HG03432 (cell line): Measurements from ENCODE around the gene LGSN.
"Not testable (repeated sequence)": the region's sequence is repeated elsewhere in the genome, so short reads cannot be mapped to it uniquely, and the experiment has no call there.

Experiments used
- ATAC-seq: cut with Tn5 transposase; IDR thresholded peaks from one replicate; pipeline ENCODE4 v1.9.1; 2021; ENCODE audit warnings: mild to moderate bottlenecking, moderate library complexity; ENCODE audit not compliant: unreplicated experiment

LGSN gene

GRCh38 chr6:63307581-63308246, 12.1 kb downstream of the LGSN start:
- peak; percentile 94 for ATAC-seq

DNA sequence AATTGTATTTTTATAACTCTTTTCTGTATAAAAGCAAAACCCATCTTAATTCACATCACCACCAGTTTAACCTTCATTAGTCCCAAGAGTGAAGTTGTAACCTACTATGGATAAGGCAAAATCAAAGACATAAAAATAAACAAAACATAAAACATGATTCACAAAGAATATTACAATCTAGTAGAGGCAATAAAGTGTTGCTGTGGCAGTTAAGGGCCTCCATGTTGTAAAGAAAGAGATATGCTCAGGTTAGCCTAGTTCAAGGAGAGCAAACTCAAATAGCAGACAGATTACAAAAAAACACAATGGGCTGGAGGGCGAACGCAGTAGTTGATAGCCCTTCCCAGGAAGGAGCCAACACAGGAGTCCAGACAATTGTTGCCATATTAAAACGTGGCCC, 13.4 kb downstream of the LGSN start:
- ATAC-seq = no peak

DNA sequence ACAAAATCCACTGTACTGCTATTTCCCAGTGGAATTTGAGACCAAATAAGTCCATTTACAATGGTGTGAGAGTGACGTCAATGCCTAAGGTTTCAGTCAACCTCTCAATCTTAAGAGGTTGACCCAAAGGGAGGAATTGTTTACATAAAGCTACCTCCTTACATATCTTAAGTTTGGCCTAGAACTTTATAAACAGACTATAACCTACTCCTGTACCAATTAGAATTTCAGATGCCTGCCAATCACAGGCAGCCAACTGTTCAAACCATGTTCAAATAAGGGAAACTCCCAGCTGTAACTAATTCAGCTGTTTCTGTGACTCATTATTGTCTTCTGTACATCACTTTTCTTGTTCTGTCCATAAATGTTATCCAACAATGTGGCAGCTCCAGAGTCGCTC, 14.5 kb downstream of the LGSN start:
- ATAC-seq = peak; percentile 35

GRCh38 chr6:63303476-63303875, 16.3 kb downstream of the LGSN start:
- ATAC-seq = no peak

GRCh38 chr6:63299667-63300066, 20.1 kb downstream of the LGSN start:
- no peak for ATAC-seq

GRCh38 chr6:63295553-63296194, 24.1 kb downstream of the LGSN start:
- ATAC-seq = no peak

- no peak for ATAC-seq
These were observed 29.2 kb downstream of the LGSN start for GRCh38 chr6:63290492-63291058.

- ATAC-seq = no peak
These were observed 30.4 kb downstream of the LGSN start for GRCh38 chr6:63289269-63289872.

- ATAC-seq = no peak
These were observed 39.1 kb downstream of the LGSN start for GRCh38 chr6:63280639-63281180.

DNA sequence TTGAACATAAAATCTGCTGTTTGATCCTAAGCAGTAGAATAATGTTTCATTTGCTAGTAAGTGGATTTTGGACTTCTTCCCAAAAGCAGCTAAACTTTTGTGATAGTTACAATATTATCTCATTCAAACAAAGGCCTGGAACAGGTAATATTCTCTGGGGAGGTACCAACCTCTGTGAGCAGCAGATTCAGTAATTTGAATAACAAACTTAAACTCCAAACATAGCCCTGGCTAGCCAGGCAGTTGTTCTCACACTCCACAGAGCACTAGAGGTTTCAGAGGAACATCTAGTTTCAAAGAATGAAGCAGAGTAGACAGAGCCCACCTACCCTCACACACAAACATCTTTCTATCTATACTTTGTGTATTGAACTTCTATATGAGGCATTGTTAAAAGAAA, 40.9 kb downstream of the LGSN start:
- no peak for ATAC-seq

DNA sequence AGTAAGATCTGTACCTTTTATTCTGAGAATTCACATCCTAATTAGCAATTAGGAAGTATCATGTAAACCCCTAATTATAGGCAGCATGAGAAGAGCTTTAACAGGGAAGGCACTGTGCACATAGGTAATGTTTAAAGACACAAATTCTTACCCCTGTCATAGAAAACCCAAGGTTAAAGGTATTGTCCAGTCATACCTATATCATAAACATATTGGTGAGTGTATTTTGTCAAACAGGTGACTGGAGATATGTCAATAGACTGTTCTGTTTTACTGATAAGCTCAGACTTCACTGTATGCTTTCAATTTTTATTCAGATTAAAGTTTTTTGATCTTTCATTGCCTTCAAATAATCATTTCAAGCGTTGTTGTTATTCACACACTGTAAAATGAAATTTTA, 43.8 kb downstream of the LGSN start:
- ATAC-seq = no peak

GRCh38 chr6:63274795-63275430, 44.9 kb downstream of the LGSN start:
- ATAC-seq = not testable (repeated sequence)

DNA sequence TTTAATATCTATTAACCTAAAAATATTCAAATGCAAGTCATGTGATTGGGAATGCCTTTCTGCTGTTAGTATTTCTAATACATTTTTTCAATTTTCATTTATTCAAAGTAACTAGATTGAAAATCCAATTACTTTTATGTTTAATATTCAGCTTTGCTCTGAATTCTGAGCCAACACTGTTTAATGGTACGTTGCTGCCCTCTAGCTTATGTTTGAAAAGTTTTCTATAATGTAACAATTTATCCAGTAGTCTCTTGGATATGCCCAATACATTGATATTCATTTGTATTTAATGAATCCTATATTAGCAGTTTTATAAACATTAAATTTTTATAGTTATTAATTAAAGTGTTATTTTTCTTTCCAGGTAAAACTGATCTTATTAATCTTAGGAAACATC, 47.4 kb downstream of the LGSN start:
- no peak for ATAC-seq

- ATAC-seq = peak; percentile 66
These were observed 50.3 kb downstream of the LGSN start for GRCh38 chr6:63269470-63269869.

GRCh38 chr6:63268574-63268973, 51.2 kb downstream of the LGSN start:
- peak; percentile 71 for ATAC-seq

DNA sequence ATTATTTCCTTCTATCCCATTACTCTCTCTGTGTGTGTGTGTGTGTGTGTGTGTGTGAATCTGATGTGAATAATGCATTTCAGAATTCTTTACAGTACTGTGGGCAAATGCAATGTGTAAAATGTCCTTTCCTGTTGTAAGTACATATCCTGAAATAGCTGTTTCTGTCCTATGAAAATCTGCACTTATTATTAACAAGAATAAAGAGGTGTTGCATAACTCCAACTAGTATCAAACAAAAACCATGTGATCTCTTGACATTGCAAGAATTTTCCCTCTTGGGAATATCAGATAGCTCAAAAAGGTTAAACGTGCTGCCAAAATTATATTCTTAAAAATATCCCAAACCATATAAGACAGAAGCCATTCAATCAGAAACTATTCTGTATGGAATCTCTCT, 52.0 kb downstream of the LGSN start:
- no peak for ATAC-seq

GRCh38 chr6:63267046-63267445, 52.7 kb downstream of the LGSN start:
- ATAC-seq = no peak

GRCh38 chr6:63263444-63263843, 56.3 kb downstream of the LGSN start:
- no peak for ATAC-seq

DNA sequence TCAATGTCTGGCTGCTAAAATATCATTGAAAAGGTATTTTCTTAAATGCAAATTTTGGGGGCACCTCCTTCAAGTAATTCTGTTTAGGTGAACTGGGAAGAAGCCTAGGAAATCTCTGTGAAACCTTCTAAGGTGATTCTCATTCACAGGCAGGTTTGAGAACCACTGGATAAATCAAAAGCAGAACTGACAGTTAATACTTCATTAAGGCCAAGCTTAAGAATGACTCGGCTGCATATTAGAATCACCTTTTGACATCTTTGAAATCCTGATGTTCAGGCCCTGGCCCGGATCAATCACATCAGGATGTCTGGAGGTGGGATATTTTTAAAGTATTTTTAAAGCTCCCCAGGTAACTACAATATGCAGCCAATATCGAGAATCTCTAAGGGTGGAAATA, 58.0 kb downstream of the LGSN start:
- no peak for ATAC-seq

- no peak for ATAC-seq
These were observed 60.6 kb downstream of the LGSN start for GRCh38 chr6:63259153-63259552.

DNA sequence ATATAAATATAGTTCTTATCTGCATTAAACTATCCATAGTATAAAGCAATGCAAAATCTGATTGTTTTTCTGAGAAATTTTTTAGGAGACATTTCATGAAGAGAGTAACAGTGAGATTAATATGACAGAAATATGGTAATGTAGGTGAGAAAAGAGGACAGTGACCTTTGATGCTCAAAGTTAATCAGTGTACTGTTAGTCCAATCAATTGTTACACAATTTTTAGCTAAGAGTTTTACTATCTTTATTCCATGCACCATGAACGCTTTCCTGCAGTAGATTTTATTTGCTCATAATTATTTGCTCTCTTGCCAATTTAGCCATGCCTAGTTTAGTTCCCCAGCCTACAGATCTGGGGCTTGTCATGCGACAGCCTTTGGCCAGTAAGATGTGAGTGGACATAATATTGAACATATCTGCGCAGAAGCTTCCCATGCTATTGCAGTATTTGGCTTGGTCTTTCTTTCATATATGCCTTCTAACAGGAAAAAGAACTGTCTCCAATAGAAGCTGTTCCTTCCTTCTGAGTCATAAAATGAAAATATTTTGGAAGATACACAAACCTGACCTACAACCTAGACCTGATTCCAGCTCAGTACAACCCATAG, 69.8 kb downstream of the LGSN start:
- no peak for ATAC-seq
